Measurements from ENCODE around the gene FRAT1.
"Not testable (repeated sequence)": the region's sequence is repeated elsewhere in the genome, so short reads cannot be mapped to it uniquely, and the experiment has no call there.

Gene FRAT1

GRCh38 chr10:97336942-97337831 is 18.1 kb downstream of the FRAT1 start:
- Histone ChIP-seq H4K20me1 (ENCODE audit: insufficient read depth, low read length) (no peaks in the 10 kb centered on the region), H3K79me2 (ENCODE audit: low read length) (peaks cover 16% of the 10 kb centered on the region), H3K9ac (ENCODE audit: low read length) (no peak overlapping the region), H3K9me3 (ENCODE audit: insufficient read depth, low read length) (no peaks in the 10 kb centered on the region), H3K27me3 (ENCODE audit: low read depth, low read length) (peaks cover 20% of the 10 kb centered on the region), H3K4me3 (ENCODE audit: low read length) (no peak overlapping the region), H3K36me3 (replicated peaks; ENCODE audit: low read depth, low read length) (no peaks in the 10 kb centered on the region), H3K4me1 (ENCODE audit: low read length) (peaks cover 26% of the 10 kb centered on the region), H3K27ac (ENCODE audit: low read length) (no peak overlapping the region), H3K4me2 (ENCODE audit: low read length) (peak overlapping the region; percentile 31; the same call in 1 of the 2 replicates), H2AFZ (ENCODE audit: low read depth, low read length) (no peak overlapping the region)
- TF ChIP-seq, protein P1, sequence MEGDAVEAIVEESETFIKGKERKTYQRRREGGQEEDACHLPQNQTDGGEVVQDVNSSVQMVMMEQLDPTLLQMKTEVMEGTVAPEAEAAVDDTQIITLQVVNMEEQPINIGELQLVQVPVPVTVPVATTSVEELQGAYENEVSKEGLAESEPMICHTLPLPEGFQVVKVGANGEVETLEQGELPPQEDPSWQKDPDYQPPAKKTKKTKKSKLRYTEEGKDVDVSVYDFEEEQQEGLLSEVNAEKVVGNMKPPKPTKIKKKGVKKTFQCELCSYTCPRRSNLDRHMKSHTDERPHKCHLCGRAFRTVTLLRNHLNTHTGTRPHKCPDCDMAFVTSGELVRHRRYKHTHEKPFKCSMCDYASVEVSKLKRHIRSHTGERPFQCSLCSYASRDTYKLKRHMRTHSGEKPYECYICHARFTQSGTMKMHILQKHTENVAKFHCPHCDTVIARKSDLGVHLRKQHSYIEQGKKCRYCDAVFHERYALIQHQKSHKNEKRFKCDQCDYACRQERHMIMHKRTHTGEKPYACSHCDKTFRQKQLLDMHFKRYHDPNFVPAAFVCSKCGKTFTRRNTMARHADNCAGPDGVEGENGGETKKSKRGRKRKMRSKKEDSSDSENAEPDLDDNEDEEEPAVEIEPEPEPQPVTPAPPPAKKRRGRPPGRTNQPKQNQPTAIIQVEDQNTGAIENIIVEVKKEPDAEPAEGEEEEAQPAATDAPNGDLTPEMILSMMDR (IDR thresholded peaks at IDR 0.05; ENCODE audit: low read depth, low read length) = no peak

DNA sequence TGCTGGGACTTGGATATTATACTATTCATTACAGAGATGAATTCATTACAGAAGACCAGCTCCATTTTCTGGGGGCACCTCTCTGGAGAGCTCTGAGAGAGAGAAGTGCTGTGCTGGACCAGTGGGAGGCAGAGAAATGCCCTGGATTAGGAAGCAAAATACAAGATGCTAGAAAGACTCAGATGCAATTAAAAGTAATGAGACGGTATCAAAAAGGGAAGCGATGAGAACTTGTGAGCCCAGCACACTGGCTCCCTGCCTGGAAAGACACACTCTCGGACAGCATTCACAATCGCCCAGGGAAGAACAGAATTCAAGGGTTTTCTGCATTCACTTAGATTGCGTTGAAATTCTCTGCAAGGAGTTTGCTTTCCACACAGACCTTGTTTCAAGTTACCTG is 19.0 kb downstream of the FRAT1 start:
- Histone ChIP-seq H3K9me3 (ENCODE audit: insufficient read depth, low read length) (no peaks in the 10 kb centered on the region), H3K36me3 (replicated peaks; ENCODE audit: low read depth, low read length) (no peaks in the 10 kb centered on the region), H3K4me2 (ENCODE audit: low read length) (no peak overlapping the region), H3K79me2 (ENCODE audit: low read length) (peaks cover 10% of the 10 kb centered on the region), H3K9ac (ENCODE audit: low read length) (no peak overlapping the region), H3K27ac (ENCODE audit: low read length) (no peak overlapping the region), H3K4me3 (ENCODE audit: low read length) (no peak overlapping the region), H4K20me1 (ENCODE audit: insufficient read depth, low read length) (no peaks in the 10 kb centered on the region), H3K4me1 (ENCODE audit: low read length) (peaks cover 22% of the 10 kb centered on the region), H2AFZ (ENCODE audit: low read depth, low read length) (no peak overlapping the region), H3K27me3 (ENCODE audit: low read depth, low read length) (peaks cover 20% of the 10 kb centered on the region)
- TF ChIP-seq EZH2phosphoT487 (IDR thresholded peaks at IDR 0.05; ENCODE audit: low read depth) = no peak
- TF ChIP-seq, protein P1 (IDR thresholded peaks at IDR 0.05; ENCODE audit: low read depth, low read length) = no peak

DNA sequence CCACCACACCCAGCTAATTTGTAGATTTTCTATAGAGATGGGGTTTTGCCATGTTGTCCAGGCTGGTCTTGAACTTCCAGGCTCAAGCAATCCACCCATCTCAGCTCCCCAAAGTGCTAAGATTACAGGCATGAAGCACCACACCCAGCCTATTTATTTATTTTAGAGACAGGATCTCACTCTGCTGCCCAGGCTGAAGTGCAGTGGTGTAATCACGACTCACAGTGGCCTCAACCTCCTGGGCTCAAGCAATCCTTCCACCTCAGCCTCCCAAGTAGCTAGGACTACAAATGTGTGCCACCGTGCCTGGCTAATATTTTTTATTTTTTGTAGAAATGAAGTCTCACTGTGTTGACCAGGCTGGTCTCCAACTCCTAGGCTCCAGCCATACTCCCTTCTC is 22.3 kb downstream of the FRAT1 start:
- Histone ChIP-seq H3K9ac (ENCODE audit: low read length) (no peak overlapping the region), H3K79me2 (ENCODE audit: low read length) (no peaks in the 10 kb centered on the region), H3K36me3 (replicated peaks; ENCODE audit: low read depth, low read length) (no peaks in the 10 kb centered on the region), H3K27me3 (ENCODE audit: low read depth, low read length) (peaks cover 13% of the 10 kb centered on the region), H4K20me1 (ENCODE audit: insufficient read depth, low read length) (no peaks in the 10 kb centered on the region), H3K4me2 (ENCODE audit: low read length) (no peak overlapping the region), H3K27ac (ENCODE audit: low read length) (no peak overlapping the region), H2AFZ (ENCODE audit: low read depth, low read length) (no peak overlapping the region), H3K4me3 (ENCODE audit: low read length) (no peak overlapping the region), H3K9me3 (ENCODE audit: insufficient read depth, low read length) (no peaks in the 10 kb centered on the region), H3K4me1 (ENCODE audit: low read length) (peaks cover 5% of the 10 kb centered on the region)
- no peak for TF ChIP-seq EZH2phosphoT487 (IDR thresholded peaks at IDR 0.05; ENCODE audit: low read depth)
- TF ChIP-seq, protein P1 (IDR thresholded peaks at IDR 0.05; ENCODE audit: low read depth, low read length) = no peak

DNA sequence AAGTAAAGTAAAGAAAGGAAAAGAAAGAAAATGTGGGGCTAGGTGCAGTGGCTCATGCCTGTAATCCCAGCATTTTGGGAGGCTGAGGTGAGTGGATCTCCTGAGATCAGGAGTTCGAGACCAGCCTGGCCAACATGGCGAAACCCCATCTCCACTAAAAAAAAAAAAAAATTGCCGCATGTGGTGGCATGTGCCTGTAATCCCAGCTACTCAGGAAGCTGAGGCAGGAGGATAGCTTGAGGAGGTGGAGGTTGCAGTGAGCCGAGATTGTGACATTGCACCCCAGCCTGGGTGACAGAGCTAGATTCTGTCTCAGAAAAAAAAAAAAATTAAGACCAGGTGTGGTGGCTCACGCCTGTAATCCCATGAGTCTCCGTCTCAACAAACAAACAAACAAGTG is 24.6 kb downstream of the FRAT1 start:
- H2AFZ ChIP-seq (ENCODE audit: low read depth, low read length); H3K9me3 ChIP-seq (ENCODE audit: insufficient read depth, low read length); H3K79me2 ChIP-seq (ENCODE audit: low read length); H3K36me3 ChIP-seq (replicated peaks; ENCODE audit: low read depth, low read length); H4K20me1 ChIP-seq (ENCODE audit: insufficient read depth, low read length); H3K4me1 ChIP-seq (ENCODE audit: low read length); H3K27ac ChIP-seq (ENCODE audit: low read length); H3K4me3 ChIP-seq (ENCODE audit: low read length); H3K4me2 ChIP-seq (ENCODE audit: low read length); H3K9ac ChIP-seq (ENCODE audit: low read length); H3K27me3 ChIP-seq (ENCODE audit: low read depth, low read length): not testable (repeated sequence)

Data from OCI-LY3 (cell line).